Keratinocyte (primary cell): ENCODE data around the gene GAPDHS. TPM values are rescaled to one million over a fixed set of nuclear protein-coding genes. Genes with fewer than 3 reads are reported as not detected.

Experiments
- DNase-seq: peaks from one replicate; pipeline ENCODE4 v3.0.0-alpha.2; 2011; ENCODE audit warnings: low read depth, missing footprints, low spot score
- FAIRE-seq: peaks from 2 replicates; lab custom pipeline; 2011; peaks lifted over from hg19 to GRCh38; lab: Jason Lieb, UNC
- H2AFZ ChIP-seq: 2 replicates; pipeline ENCODE4 v1.6.0; 2012; ENCODE audit warnings: low read length, control low read depth, inconsistent platforms; ENCODE audit not compliant: control insufficient read depth
- H3K27ac ChIP-seq: 2 replicates; pipeline ENCODE4 v1.5.1; 2011; ENCODE audit warnings: low read length; ENCODE audit not compliant: control insufficient read depth, insufficient read depth
- H3K27me3 ChIP-seq: 3 replicates; pipeline ENCODE4 v1.6.0; 2011; ENCODE audit warnings: low read length; ENCODE audit not compliant: control insufficient read depth, insufficient read depth; ENCODE audit errors: extremely low read depth
- H3K36me3 ChIP-seq, 2 experiments: 2 replicates in 1 of 2; 3 replicates in 1 of 2; pipeline ENCODE4 v1.5.1; 2011; ENCODE audit warnings: low read length in 2 of 2, mild to moderate bottlenecking in 1 of 2; ENCODE audit not compliant: control insufficient read depth in 2 of 2, insufficient read depth in 2 of 2; ENCODE audit errors: extremely low read depth in 1 of 2
- H3K4me1 ChIP-seq: 3 replicates; pipeline ENCODE4 v1.5.1; 2011; ENCODE audit warnings: low read length; ENCODE audit not compliant: control insufficient read depth, insufficient read depth; ENCODE audit errors: extremely low read depth
- H3K4me2 ChIP-seq: 3 replicates; pipeline ENCODE4 v1.6.0; 2011; ENCODE audit warnings: low read depth, low read length; ENCODE audit not compliant: control insufficient read depth, insufficient read depth; ENCODE audit errors: extremely low read depth
- H3K4me3 ChIP-seq, 3 experiments: fragments of 200-600 bp in 1 of 3; sonication (generic) in 1 of 3; 2 replicates in 2 of 3; 3 replicates in 1 of 3; pipeline ENCODE4 v1.5.1; 2011 to 2016; ENCODE audit warnings: low read length in 3 of 3, mild to moderate bottlenecking in 3 of 3, control low read depth in 2 of 3, inconsistent platforms in 1 of 3, low read depth in 1 of 3, mixed read lengths in 1 of 3, mixed run types in 1 of 3, moderate library complexity in 1 of 3; ENCODE audit not compliant: control insufficient read depth in 2 of 3, insufficient read depth in 2 of 3; ENCODE audit errors: extremely low read depth in 1 of 3
- H3K79me2 ChIP-seq: 2 replicates; pipeline ENCODE4 v1.6.0; 2012; ENCODE audit warnings: low read length; ENCODE audit not compliant: control insufficient read depth, insufficient read depth
- H3K9ac ChIP-seq: 3 replicates; pipeline ENCODE4 v1.6.0; 2011; ENCODE audit warnings: low read length; ENCODE audit not compliant: control insufficient read depth, insufficient read depth; ENCODE audit errors: extremely low read depth
- H3K9me1 ChIP-seq: 3 replicates; pipeline ENCODE4 v1.6.0; 2011; ENCODE audit warnings: low read length; ENCODE audit not compliant: control insufficient read depth, insufficient read depth; ENCODE audit errors: extremely low read depth
- H3K9me3 ChIP-seq: 2 replicates; pipeline ENCODE4 v1.5.1; 2012; ENCODE audit warnings: low read depth, low read length; ENCODE audit not compliant: control insufficient read depth
- H4K20me1 ChIP-seq: 3 replicates; pipeline ENCODE4 v1.6.0; 2011; ENCODE audit warnings: low read length; ENCODE audit not compliant: control insufficient read depth, insufficient read depth; ENCODE audit errors: extremely low read depth
- CTCF ChIP-seq, 3 experiments: IDR thresholded peaks in 1 of 3; conservative IDR thresholded peaks in 1 of 3; optimal IDR thresholded peaks in 1 of 3; 2 replicates in 2 of 3; 3 replicates in 1 of 3; pipeline versions ENCODE3 to v1.5.1; 2011; ENCODE audit warnings: low read length in 3 of 3, mild to moderate bottlenecking in 3 of 3, moderate library complexity in 2 of 3, control low read depth in 1 of 3, inconsistent platforms in 1 of 3; ENCODE audit not compliant: insufficient read depth in 2 of 3; ENCODE audit errors: extremely low read depth in 1 of 3
- EZH2 ChIP-seq: IDR thresholded peaks from one replicate; pipeline ENCODE4 v1.6.1; 2012; ENCODE audit warnings: inconsistent platforms, mild to moderate bottlenecking, low read length, moderate library complexity
- dilution Hi-C: fragments of 300-500 bp; cut with MboI; formaldehyde crosslinking; loops from one replicate; pipeline ENCODE4 v1.7.0; 2020; ENCODE audit warnings: low sequenced_read_pairs; ENCODE audit not compliant: extremely low pct_ligation_motif_present
- polyA plus RNA-seq, 5 experiments: library from polyadenylated mRNA; depleted of rRNA in 3 of 5; stranded (reverse) in 3 of 5; stranded (forward) in 1 of 5; unstranded in 1 of 5; fragments of >200 nt; gene quantifications; 1 replicate in 1 of 5; 2 replicates in 3 of 5; 3 replicates in 1 of 5; pipeline versions ENCODE4 v1.2.1 to v1.2.3, GENCODE V29; 2011 to 2012; ENCODE audit warnings: missing spikeins in 2 of 5, low read depth in 1 of 5, low replicate concordance in 1 of 5

Gene GAPDHS
- polyA plus RNA-seq, 1 donor (not counting 4 experiments of a cell fraction or from before 2014, with no cell fraction given): 0.08 TPM

GRCh38 chr19:35488677-35489076 lies 44.6 kb upstream of the GAPDHS start:
- no peaks in the 10 kb centered on the region for H3K79me2 ChIP-seq
- H3K36me3 ChIP-seq: no peaks in the 10 kb centered on the region
- no peak for TF ChIP-seq EZH2
- no peak for TF ChIP-seq CTCF (optimal IDR thresholded peaks at IDR 0.05 in 1 of 3, IDR thresholded peaks at IDR 0.05 in 1 of 3, conservative IDR thresholded peaks at IDR 0.05 in 1 of 3; ENCODE audit: extremely low read depth in 1 of 3, insufficient read depth in 2 of 3, low read length in 3 of 3)
- no peak overlapping the region for H3K4me3 ChIP-seq
- H3K27me3 ChIP-seq: peaks cover 22% of the 10 kb centered on the region
- no peak overlapping the region for H3K9ac ChIP-seq
- no peak overlapping the region for H2AFZ ChIP-seq
- FAIRE-seq (no peak), DNase-seq (no peak)
- H3K27ac ChIP-seq: no peak overlapping the region
- no peaks in the 10 kb centered on the region for H3K9me1 ChIP-seq
- H4K20me1 ChIP-seq: no peaks in the 10 kb centered on the region
- H3K9me3 ChIP-seq: no peaks in the 10 kb centered on the region
- dilution Hi-C loops: no loop called here
- H3K4me1 ChIP-seq: peaks cover 6% of the 10 kb centered on the region
- H3K4me2 ChIP-seq: no peak overlapping the region

- no peaks in the 10 kb centered on the region for H3K9me3 ChIP-seq
- H4K20me1 ChIP-seq: peaks cover 2% of the 10 kb centered on the region
- no peak within 1 kb of the TSS for H3K4me3 ChIP-seq
- no peak within 1 kb of the TSS for H2AFZ ChIP-seq
- no peak for FAIRE-seq
- dilution Hi-C loops: no loop called here
- no peak within 1 kb of the TSS for H3K27ac ChIP-seq
- no peaks in the 10 kb centered on the region for H3K79me2 ChIP-seq
- no peaks in the 10 kb centered on the region for H3K36me3 ChIP-seq
- no peaks in the 10 kb centered on the region for H3K9me1 ChIP-seq
- no peak for TF ChIP-seq CTCF (optimal IDR thresholded peaks at IDR 0.05 in 1 of 3, IDR thresholded peaks at IDR 0.05 in 1 of 3, conservative IDR thresholded peaks at IDR 0.05 in 1 of 3; ENCODE audit: extremely low read depth in 1 of 3, insufficient read depth in 2 of 3, low read length in 3 of 3)
- no peak for TF ChIP-seq EZH2
- H3K9ac ChIP-seq: no peak within 1 kb of the TSS
- no peak within 1 kb of the TSS for H3K4me2 ChIP-seq
- peaks cover 18% of the 10 kb centered on the region for H3K4me1 ChIP-seq
- no peak for DNase-seq
- H3K27me3 ChIP-seq: peaks cover 22% of the 10 kb centered on the region
These were observed 42.9 kb upstream of the GAPDHS start, which contains the start of gene KRTDAP for GRCh38 chr19:35490364-35490763. Gene KRTDAP (minus strand): TSS chr19:35490464. CDS start chr19:35490442, 22 bp downstream.
